Activated naive CD4-positive, alpha-beta T cell treated with anti-CD3 and anti-CD28 coated beads for 36 hours (primary cell): Measurements from ENCODE around the gene BOD1L1. TPM values are rescaled to one million over a fixed set of nuclear protein-coding genes. Genes with fewer than 3 reads are reported as not detected.

Experiments
- CTCF ChIA-PET: fragments of 350-600 bp; sonication (Branson Sonifier 250); formaldehyde crosslinking; loops from one replicate; lab custom pipeline; 2021; ENCODE audit warnings: antibody characterized with exemption; lab: Charles Lee
- DNase-seq: peaks from one replicate; pipeline ENCODE4 v3.0.0-alpha.2; 2020
- H3K27ac Mint-ChIP-seq: one replicate; pipeline ENCODE4 v1.8.0; 2021; ENCODE audit warnings: mild to moderate bottlenecking, mixed read lengths
- H3K27me3 Mint-ChIP-seq: one replicate; pipeline ENCODE4 v1.8.0; 2021; ENCODE audit warnings: low read depth, mixed read lengths
- H3K36me3 Mint-ChIP-seq: one replicate; pipeline ENCODE4 v1.8.0; 2021; ENCODE audit warnings: low read depth, mixed read lengths
- H3K4me1 Mint-ChIP-seq: one replicate; pipeline ENCODE4 v1.8.0; 2021; ENCODE audit warnings: low read depth, mixed read lengths
- H3K4me3 Mint-ChIP-seq: one replicate; pipeline ENCODE4 v1.8.0; 2021; ENCODE audit warnings: mild to moderate bottlenecking, moderate library complexity, mixed read lengths
- H3K9me3 Mint-ChIP-seq: one replicate; pipeline ENCODE4 v1.8.0; 2021; ENCODE audit warnings: mixed read lengths
- intact Hi-C: fragments of 100-400 bp; cut with micrococcal nuclease; formaldehyde crosslinking; loops from one replicate; pipeline ENCODE4 v1.15.1; 2023
- total RNA-seq, 2 experiments: library from RNA; stranded (reverse); gene quantifications; one replicate each; pipeline ENCODE4 v1.2.3, GENCODE V29; 2021

Gene BOD1L1
- total RNA-seq, 2 experiments from 2014 or later = 24.2 to 24.3 TPM

DNA sequence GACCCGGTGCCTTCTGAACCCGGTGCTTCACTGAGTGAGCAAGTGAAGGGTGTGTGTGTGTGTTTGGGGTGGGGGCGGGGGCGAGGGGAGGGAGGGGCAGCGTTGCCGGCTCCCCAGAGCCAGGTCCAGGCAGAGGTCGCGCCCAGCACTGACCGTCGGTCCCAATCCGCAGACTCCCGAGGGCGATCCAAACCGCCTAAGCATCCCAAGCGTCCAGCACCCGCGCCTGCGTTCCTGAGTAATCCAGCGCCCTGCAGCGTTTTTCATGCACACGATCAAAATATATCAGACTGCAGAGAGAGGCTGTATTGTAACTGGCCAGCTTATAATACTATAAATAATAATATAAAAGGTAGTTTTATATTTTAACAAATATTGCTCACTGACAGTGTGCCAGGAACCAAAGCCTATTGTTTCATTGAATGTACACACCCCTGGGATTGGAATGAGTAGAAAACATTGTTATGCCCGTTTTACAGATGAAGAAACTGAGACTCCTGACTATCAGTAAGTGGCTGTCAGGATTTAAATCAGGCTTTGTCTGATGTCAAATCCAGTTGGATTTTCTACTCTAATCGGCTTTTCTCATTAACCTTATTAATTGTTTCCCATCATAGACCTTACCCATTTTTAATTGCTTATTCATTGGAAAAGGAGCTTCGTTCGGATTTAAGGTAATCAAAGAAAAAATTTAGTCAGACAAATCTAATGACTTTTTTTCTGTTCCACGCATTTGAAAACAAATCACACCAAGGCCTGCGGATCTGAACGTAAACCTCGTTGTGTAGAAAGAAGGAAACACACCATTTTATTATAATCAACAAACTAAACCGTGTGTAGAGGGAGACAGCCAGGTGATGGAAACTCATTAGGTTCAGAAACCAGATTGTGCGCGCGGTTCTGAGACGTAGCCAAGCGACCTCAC lies 79.2 kb downstream of the BOD1L1 start:
- DNase-seq = no peak
- Mint-ChIP-seq H3K4me1 (peaks cover 31% of the 10 kb centered on the region), H3K27me3 (peaks cover 63% of the 10 kb centered on the region), H3K4me3 (peak overlapping the region; percentile 69), H3K27ac (peak overlapping the region; percentile 5), H3K9me3 (no peaks in the 10 kb centered on the region), H3K36me3 (no peaks in the 10 kb centered on the region)
- CTCF ChIA-PET = interaction anchor here (0.7 to 1.6 kb wide), 6 partner anchors 11 to 695 kb away, joined by 3 to 7 read pairs (median 3); partner anchors contain the start of gene RAB28
- intact Hi-C loops = loop anchor here (2.0 to 10.0 kb wide), 3 partner anchors 146 to 1784 kb away; no protein-coding TSS in a partner anchor

DNA sequence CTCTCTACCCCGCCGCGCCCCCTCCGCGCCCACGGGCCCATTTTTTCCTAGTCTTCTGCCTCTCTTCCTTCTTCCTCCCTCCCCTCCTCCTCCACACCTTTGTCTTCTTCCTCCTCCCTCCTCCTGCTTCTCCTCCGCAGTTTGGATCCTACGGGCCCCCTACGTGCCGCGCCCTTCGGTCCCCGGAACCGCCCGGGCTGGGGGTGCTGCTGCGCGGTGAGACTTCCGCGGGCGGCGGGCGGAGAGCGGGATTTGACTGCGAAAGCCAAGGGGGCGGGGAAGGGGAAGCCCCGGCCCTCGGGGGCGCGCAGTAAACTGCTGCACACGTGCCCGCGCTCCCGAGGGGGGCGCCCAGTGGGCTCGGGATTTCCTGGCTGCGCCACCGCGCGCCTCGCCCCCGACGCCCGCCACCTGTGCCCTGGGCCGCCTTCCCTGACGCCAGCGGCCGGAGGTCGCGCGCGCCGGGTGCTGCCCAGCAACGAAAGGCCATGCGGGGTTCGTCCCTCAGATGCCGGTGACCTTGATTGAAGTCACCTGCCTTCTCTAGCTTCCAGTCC lies 80.0 kb downstream of the BOD1L1 start:
- no peaks in the 10 kb centered on the region for H3K9me3 Mint-ChIP-seq
- H3K27ac Mint-ChIP-seq = no peak overlapping the region
- H3K36me3 Mint-ChIP-seq = no peaks in the 10 kb centered on the region
- H3K4me3 Mint-ChIP-seq = peak overlapping the region; percentile 76
- H3K4me1 Mint-ChIP-seq = peaks cover 37% of the 10 kb centered on the region
- intact Hi-C loops = loop anchor here (1.0 to 10.0 kb wide), 4 partner anchors 8 to 1783 kb away; no protein-coding TSS in a partner anchor
- CTCF ChIA-PET = interaction anchor here (1.2 kb wide), 2 partner anchors 10 to 34 kb away, joined by 3 to 4 read pairs; no protein-coding TSS in a partner anchor
- DNase-seq = peak; percentile 55
- peaks cover 65% of the 10 kb centered on the region for H3K27me3 Mint-ChIP-seq

GRCh38 chr4:13546941-13547484 lies 80.5 kb downstream of the BOD1L1 start:
- CTCF ChIA-PET = no interaction called here

GRCh38 chr4:13546142-13546940 lies 81.2 kb downstream of the BOD1L1 start:
- DNase-seq = no peak
- intact Hi-C loops = loop anchor here (1.0 to 10.0 kb wide), 3 partner anchors 18 to 352 kb away; no protein-coding TSS in a partner anchor
- CTCF ChIA-PET = no interaction called here
- Mint-ChIP-seq H3K9me3 (no peaks in the 10 kb centered on the region), H3K4me1 (peaks cover 44% of the 10 kb centered on the region), H3K27ac (no peak overlapping the region), H3K36me3 (no peaks in the 10 kb centered on the region), H3K27me3 (peaks cover 61% of the 10 kb centered on the region), H3K4me3 (peak overlapping the region; percentile 76)

More at GRCh38 chr4:13546941-13547484, 80.5 kb downstream of the BOD1L1 start:
- DNase-seq = no peak
- Mint-ChIP-seq H3K4me1 (peaks cover 40% of the 10 kb centered on the region), H3K27ac (no peak overlapping the region), H3K4me3 (peak overlapping the region; percentile 76), H3K27me3 (peaks cover 63% of the 10 kb centered on the region), H3K9me3 (no peaks in the 10 kb centered on the region), H3K36me3 (no peaks in the 10 kb centered on the region)
- intact Hi-C loops = loop anchor here (1.0 to 10.0 kb wide), 4 partner anchors 8 to 352 kb away; no protein-coding TSS in a partner anchor

DNA sequence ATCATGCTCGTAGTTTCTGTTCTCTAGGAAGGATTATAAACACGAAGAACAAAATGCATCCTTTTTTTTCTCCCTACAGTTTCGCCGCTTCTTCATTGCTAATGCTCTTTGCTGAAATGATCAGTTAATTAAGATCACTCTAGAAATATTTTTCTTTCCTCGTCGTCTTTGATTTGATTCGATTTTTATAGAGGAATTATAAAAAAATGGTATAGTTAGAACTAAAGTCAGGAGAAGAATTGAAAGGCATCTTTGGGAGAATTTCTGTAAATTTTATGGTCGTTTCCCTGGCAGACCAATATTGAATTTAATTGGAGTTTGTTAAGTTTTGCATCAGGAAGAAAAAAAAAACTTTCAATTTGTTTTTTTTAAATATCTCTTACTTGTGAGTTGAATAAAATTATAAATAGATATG lies 82.1 kb downstream of the BOD1L1 start:
- no peak overlapping the region for H3K27ac Mint-ChIP-seq
- intact Hi-C loops = loop anchor here (5.0 to 10.0 kb wide), 2 partner anchors 143 to 351 kb away; no protein-coding TSS in a partner anchor
- H3K9me3 Mint-ChIP-seq = no peaks in the 10 kb centered on the region
- DNase-seq = no peak
- peak overlapping the region; percentile 79 for H3K4me3 Mint-ChIP-seq
- CTCF ChIA-PET = no interaction called here
- H3K27me3 Mint-ChIP-seq = peaks cover 63% of the 10 kb centered on the region
- H3K4me1 Mint-ChIP-seq = peaks cover 52% of the 10 kb centered on the region
- no peaks in the 10 kb centered on the region for H3K36me3 Mint-ChIP-seq

DNA sequence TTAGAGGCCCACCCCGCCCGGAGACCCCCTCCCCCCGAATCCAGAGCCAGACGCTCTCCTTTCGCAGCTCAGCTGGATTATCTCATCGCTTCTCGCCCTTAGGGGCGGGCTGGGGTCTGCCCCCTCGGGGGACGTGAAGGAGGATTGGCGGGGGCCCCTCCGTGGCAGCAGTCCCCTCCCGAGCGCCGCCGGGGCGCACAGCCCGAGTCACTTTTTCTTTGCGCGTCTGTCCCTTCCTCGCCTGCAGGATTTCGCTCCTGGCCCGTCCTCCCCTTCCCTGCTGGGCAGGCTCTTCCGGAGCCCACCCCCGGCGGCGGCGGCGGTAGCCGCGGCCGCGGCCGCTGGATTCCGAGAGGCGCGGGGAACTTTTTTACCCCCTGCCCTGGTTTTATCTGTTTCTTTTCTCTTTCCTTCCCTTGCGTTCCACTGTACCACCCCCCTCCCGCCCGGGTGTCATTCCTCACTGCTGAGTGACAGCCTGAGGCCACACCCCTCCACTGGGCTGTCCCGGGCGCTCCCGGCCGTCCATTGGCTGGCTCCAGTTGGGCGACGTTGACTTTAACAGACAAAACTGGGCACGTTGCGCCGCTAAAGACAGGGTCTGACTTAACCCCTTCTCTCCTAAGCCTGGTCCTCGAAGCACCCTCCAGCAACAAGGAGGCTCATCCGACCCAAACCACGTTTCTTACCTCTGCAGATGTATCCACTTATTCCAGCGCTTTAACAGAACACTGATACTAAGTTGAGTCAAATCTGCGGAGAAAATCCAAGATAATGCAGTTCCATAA lies 82.7 kb downstream of the BOD1L1 start:
- intact Hi-C loops = loop anchor here (5.0 to 10.0 kb wide), 2 partner anchors 142 to 350 kb away; no protein-coding TSS in a partner anchor
- Mint-ChIP-seq H3K9me3 (no peaks in the 10 kb centered on the region), H3K27me3 (peaks cover 68% of the 10 kb centered on the region), H3K4me3 (peak overlapping the region; percentile 79), H3K4me1 (peaks cover 58% of the 10 kb centered on the region), H3K27ac (no peak overlapping the region), H3K36me3 (no peaks in the 10 kb centered on the region)
- peak; percentile 70 for DNase-seq
- CTCF ChIA-PET = interaction anchor here (1.1 to 2.0 kb wide), 3 partner anchors 14 to 695 kb away, joined by 3 to 9 read pairs (median 3); no protein-coding TSS in a partner anchor

- CTCF ChIA-PET = interaction anchor here (1.1 to 2.0 kb wide), 3 partner anchors 13 to 694 kb away, joined by 3 to 9 read pairs (median 3); no protein-coding TSS in a partner anchor
- no peak for DNase-seq
- H3K9me3 Mint-ChIP-seq = no peaks in the 10 kb centered on the region
- peak within 1 kb of the TSS; percentile 79 for H3K4me3 Mint-ChIP-seq
- H3K27me3 Mint-ChIP-seq = peaks cover 69% of the 10 kb centered on the region
- no peaks in the 10 kb centered on the region for H3K36me3 Mint-ChIP-seq
- no peak within 1 kb of the TSS for H3K27ac Mint-ChIP-seq
- peaks cover 59% of the 10 kb centered on the region for H3K4me1 Mint-ChIP-seq
- intact Hi-C loops = loop anchor here (10.0 kb wide), 1 partner anchor 349 kb away; no protein-coding TSS in a partner anchor
These were observed 83.5 kb downstream of the BOD1L1 start, which contains the start of gene NKX3-2 for GRCh38 chr4:13543839-13544605. Gene NKX3-2 (minus strand): TSS chr4:13544508. CDS start chr4:13544414, 94 bp downstream.

GRCh38 chr4:13543032-13543838 lies 84.3 kb downstream of the BOD1L1 start:
- H3K27ac Mint-ChIP-seq = no peak overlapping the region
- no peaks in the 10 kb centered on the region for H3K9me3 Mint-ChIP-seq
- no peak overlapping the region for H3K4me3 Mint-ChIP-seq
- intact Hi-C loops = loop anchor here (10.0 kb wide), 1 partner anchor 348 kb away; no protein-coding TSS in a partner anchor
- peaks cover 3% of the 10 kb centered on the region for H3K36me3 Mint-ChIP-seq
- peaks cover 70% of the 10 kb centered on the region for H3K27me3 Mint-ChIP-seq
- H3K4me1 Mint-ChIP-seq = peaks cover 60% of the 10 kb centered on the region
- CTCF ChIA-PET = interaction anchor here (1.1 to 2.0 kb wide), 4 partner anchors 12 to 693 kb away, joined by 3 to 9 read pairs (median 4); no protein-coding TSS in a partner anchor
- DNase-seq = no peak

DNA sequence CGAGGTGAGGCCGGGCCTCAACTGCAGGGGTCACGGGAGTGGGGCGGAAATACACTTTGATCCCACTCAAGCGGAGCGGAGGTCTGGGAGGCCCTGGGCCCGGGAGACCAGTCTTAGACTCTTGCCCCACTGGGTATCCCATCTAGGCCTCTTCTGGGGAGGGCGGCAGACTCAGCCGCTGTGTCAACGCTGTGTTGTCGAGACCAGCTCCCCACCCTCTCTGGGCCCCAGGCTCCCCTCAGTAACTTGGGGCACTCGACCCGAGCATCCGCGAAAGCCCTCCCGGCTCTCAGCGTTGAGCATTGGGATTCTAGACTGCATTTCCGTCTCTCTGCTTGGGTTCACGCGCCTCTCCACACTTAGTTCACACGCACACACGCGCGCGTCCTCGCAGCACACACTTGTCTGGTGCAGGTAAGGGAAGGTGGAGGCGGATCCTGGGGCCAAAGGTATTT lies 84.9 kb downstream of the BOD1L1 start:
- Mint-ChIP-seq H3K4me3 (no peak overlapping the region), H3K4me1 (peaks cover 62% of the 10 kb centered on the region), H3K9me3 (no peaks in the 10 kb centered on the region), H3K27ac (no peak overlapping the region), H3K36me3 (peaks cover 3% of the 10 kb centered on the region), H3K27me3 (peaks cover 76% of the 10 kb centered on the region)
- CTCF ChIA-PET = interaction anchor here (1.1 to 2.4 kb wide), 6 partner anchors 12 to 46 kb away, joined by 3 to 13 read pairs (median 4); no protein-coding TSS in a partner anchor
- DNase-seq = no peak
- intact Hi-C loops = loop anchor here (10.0 kb wide), 1 partner anchor 348 kb away; no protein-coding TSS in a partner anchor
